IPS-18a (cell line): ENCODE results near the gene CCSER2.

Source experiments
- H3K27ac ChIP-seq: one replicate; pipeline ENCODE4 v1.5.1; 2013; ENCODE audit warnings: low read length
- H3K27me3 ChIP-seq: one replicate; pipeline ENCODE4 v1.6.1; 2013; ENCODE audit warnings: mild to moderate bottlenecking, low read length; ENCODE audit not compliant: control insufficient read depth, insufficient read depth
- H3K36me3 ChIP-seq: one replicate; pipeline ENCODE4 v1.6.1; 2013; ENCODE audit warnings: low read depth, low read length; ENCODE audit not compliant: control insufficient read depth
- H3K4me1 ChIP-seq: one replicate; pipeline ENCODE4 v1.6.1; 2013; ENCODE audit warnings: low read depth, low read length; ENCODE audit not compliant: control insufficient read depth
- H3K4me3 ChIP-seq: one replicate; pipeline ENCODE4 v1.5.1; 2013; ENCODE audit warnings: low read length
- H3K9ac ChIP-seq: one replicate; pipeline ENCODE4 v1.6.1; 2013; ENCODE audit warnings: mild to moderate bottlenecking, low read length, moderate library complexity
- H3K9me3 ChIP-seq: one replicate; pipeline ENCODE4 v1.6.1; 2013; ENCODE audit warnings: low read depth, low read length; ENCODE audit not compliant: control insufficient read depth

CCSER2 gene

DNA sequence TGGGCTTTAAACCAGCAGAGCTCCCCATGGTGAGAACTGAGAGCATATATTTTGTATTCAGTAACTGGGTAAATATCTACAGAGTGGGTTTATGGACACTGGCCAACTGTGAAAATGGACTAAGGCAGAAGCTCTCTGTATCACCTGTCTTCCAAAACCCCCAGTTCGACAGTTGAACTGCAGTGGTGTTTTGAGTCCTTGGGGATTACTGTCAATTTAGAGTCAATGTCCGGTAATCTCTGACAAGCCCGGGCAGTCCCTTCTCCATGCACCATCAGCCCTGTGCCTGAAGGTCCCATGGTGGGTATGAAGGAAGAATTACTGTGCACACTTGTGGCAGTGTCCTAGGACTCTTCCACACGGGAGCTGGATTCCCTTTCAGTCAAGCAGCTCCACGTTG is 235.0 kb downstream of the CCSER2 start:
- Histone ChIP-seq H3K27ac (no peak overlapping the region), H3K27me3 (no peaks in the 10 kb centered on the region), H3K4me3 (no peak overlapping the region), H3K9ac (no peak overlapping the region), H3K9me3 (no peaks in the 10 kb centered on the region), H3K36me3 (no peaks in the 10 kb centered on the region), H3K4me1 (peaks cover 16% of the 10 kb centered on the region)

DNA sequence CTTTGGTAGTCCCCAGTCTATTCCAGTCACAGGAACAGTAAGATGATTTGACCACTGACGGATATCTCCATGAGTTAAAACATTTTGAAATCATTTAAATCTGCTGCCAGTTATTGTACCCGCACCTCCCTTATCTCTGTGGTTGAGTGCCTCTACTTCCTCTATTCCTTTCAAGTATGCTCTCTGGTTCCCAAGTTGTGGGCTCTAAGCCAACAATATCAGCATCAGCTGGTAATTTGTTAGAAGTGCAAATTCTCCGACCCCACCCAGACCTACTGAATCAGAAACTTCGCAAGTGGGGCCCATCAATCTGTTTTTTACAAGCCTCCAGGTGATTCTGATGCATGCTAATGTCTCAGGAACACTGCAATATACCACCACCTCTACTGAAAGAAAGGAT is 235.5 kb downstream of the CCSER2 start:
- peaks cover 21% of the 10 kb centered on the region for H3K4me1 ChIP-seq
- H3K27me3 ChIP-seq: no peaks in the 10 kb centered on the region
- no peak overlapping the region for H3K4me3 ChIP-seq
- no peaks in the 10 kb centered on the region for H3K9me3 ChIP-seq
- H3K27ac ChIP-seq: no peak overlapping the region
- no peak overlapping the region for H3K9ac ChIP-seq
- no peaks in the 10 kb centered on the region for H3K36me3 ChIP-seq

GRCh38 chr10:84565881-84566582 is 237.6 kb downstream of the CCSER2 start:
- Histone ChIP-seq H3K27ac (no peak overlapping the region), H3K9ac (no peak overlapping the region), H3K9me3 (no peaks in the 10 kb centered on the region), H3K27me3 (no peaks in the 10 kb centered on the region), H3K36me3 (no peaks in the 10 kb centered on the region), H3K4me1 (peaks cover 26% of the 10 kb centered on the region), H3K4me3 (no peak overlapping the region)

DNA sequence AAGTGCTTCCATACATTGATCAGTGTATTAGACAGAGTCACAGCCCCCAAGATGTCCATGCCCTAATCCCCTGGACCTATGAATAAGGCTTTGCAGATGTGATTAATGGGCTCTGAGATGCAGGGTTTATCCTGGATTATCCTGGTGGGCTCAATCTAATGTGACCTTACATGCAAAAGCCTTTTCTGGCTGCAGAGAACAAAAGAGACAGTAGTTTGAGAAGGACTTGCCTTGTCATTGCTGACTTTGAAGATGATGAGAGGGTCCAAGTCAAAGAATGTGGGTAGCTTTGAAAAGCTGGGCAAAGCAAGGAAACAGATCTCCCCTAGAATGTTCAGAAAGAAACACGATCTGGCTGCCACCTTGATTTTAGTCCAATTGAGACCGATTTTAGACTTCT is 238.7 kb downstream of the CCSER2 start:
- Histone ChIP-seq H3K4me1 (peaks cover 26% of the 10 kb centered on the region), H3K27me3 (no peaks in the 10 kb centered on the region), H3K9ac (no peak overlapping the region), H3K9me3 (no peaks in the 10 kb centered on the region), H3K27ac (no peak overlapping the region), H3K4me3 (peak overlapping the region; percentile 10), H3K36me3 (no peaks in the 10 kb centered on the region)
